Endodermal cell (in vitro differentiated cells): Measurements from ENCODE around the gene ZNF574. TPM values are rescaled to one million over a fixed set of nuclear protein-coding genes. Genes with fewer than 3 reads are reported as not detected.

Source experiments
- DNase-seq: peaks from one replicate; pipeline ENCODE4 v3.0.0-alpha.2; 2017
- H3K27ac ChIP-seq: 2 replicates; pipeline ENCODE4 v1.5.1; 2013; ENCODE audit warnings: mild to moderate bottlenecking, low read depth, low read length, moderate library complexity
- H3K27me3 ChIP-seq: 2 replicates; pipeline ENCODE4 v1.6.1; 2013; ENCODE audit warnings: mild to moderate bottlenecking, low read length, moderate library complexity; ENCODE audit not compliant: insufficient read depth, control insufficient read depth, poor library complexity, severe bottlenecking
- H3K36me3 ChIP-seq: 2 replicates; pipeline ENCODE4 v1.7.0; 2013; ENCODE audit warnings: mild to moderate bottlenecking, low read length, moderate library complexity; ENCODE audit not compliant: control insufficient read depth, insufficient read depth
- H3K4me1 ChIP-seq: one replicate; pipeline ENCODE4 v1.7.0; 2013; ENCODE audit warnings: low read length; ENCODE audit not compliant: control insufficient read depth, insufficient read depth
- H3K4me3 ChIP-seq: 2 replicates; pipeline ENCODE4 v1.5.1; 2013; ENCODE audit warnings: mild to moderate bottlenecking, low read length, moderate library complexity
- H3K9ac ChIP-seq: 2 replicates; pipeline ENCODE4 v1.6.1; 2013; ENCODE audit warnings: mild to moderate bottlenecking, low read length, moderate library complexity; ENCODE audit not compliant: poor library complexity, severe bottlenecking; ENCODE audit errors: extremely low read depth
- H3K9me3 ChIP-seq: 2 replicates; pipeline ENCODE4 v1.6.1; 2013; ENCODE audit warnings: mild to moderate bottlenecking, low read length, moderate library complexity; ENCODE audit not compliant: control insufficient read depth
- H3K27ac Mint-ChIP-seq: 2 replicates; pipeline ENCODE4 v1.8.0; 2020; ENCODE audit warnings: mixed read lengths
- H3K27me3 Mint-ChIP-seq: 2 replicates; pipeline ENCODE4 v1.8.0; 2021; ENCODE audit warnings: mild to moderate bottlenecking, mixed read lengths; ENCODE audit not compliant: insufficient read depth
- H3K36me3 Mint-ChIP-seq: 2 replicates; pipeline ENCODE4 v1.8.0; 2020; ENCODE audit warnings: low read depth, mixed read lengths
- H3K4me1 Mint-ChIP-seq: 2 replicates; pipeline ENCODE4 v1.8.0; 2020; ENCODE audit warnings: mixed read lengths
- H3K4me3 Mint-ChIP-seq: 2 replicates; pipeline ENCODE4 v1.8.0; 2020; ENCODE audit warnings: mild to moderate bottlenecking, moderate library complexity, mixed read lengths
- H3K9me3 Mint-ChIP-seq: 2 replicates; pipeline ENCODE4 v1.8.0; 2020; ENCODE audit warnings: mild to moderate bottlenecking, mixed read lengths
- CTCF ChIP-seq: fragments of 200-600 bp; sonication (generic); conservative IDR thresholded peaks from 2 replicates; pipeline ENCODE4 v1.5.0; 2021; ENCODE audit warnings: antibody characterized with exemption, mild to moderate bottlenecking
- WGBS, 2 experiments: methylation state at CpG; one replicate each; pipeline versions ENCODE4 v1.1.5 to v1.1.7; 2013; ENCODE audit warnings: missing lambda C conversion rate in 2 of 2, mixed read lengths in 1 of 2; ENCODE audit not compliant: insufficient coverage in 1 of 2, insufficient read length in 1 of 2; 5-methylcytosine and 5-hydroxymethylcytosine counted together
- total RNA-seq, 2 donors: library from RNA; stranded (reverse); fragmentation: NEBNext Ultra II Directional in 1 of 2; extraction: Animal tissue kit (Norgen Biotek cat#: 25700) in 1 of 2; gene quantifications; 2 replicates in 1 of 2; 3 replicates in 1 of 2; pipeline ENCODE4 v1.2.1, GENCODE V29; 2021

Gene ZNF574
- total RNA-seq, 2 donors from 2014 or later = 20.9 to 22.1 TPM

- Histone ChIP-seq H3K27me3 (no peaks in the 10 kb centered on the region), H3K9ac (no peak overlapping the region), H3K4me3 (peak overlapping the region; percentile 60), H3K36me3 (no peaks in the 10 kb centered on the region), H3K4me1 (no peaks in the 10 kb centered on the region), H3K27ac (no peak overlapping the region), H3K9me3 (no peaks in the 10 kb centered on the region)
- no peak overlapping the region for H3K27ac Mint-ChIP-seq
- peaks cover 4% of the 10 kb centered on the region for H3K27me3 Mint-ChIP-seq
- no peaks in the 10 kb centered on the region for H3K36me3 Mint-ChIP-seq
- H3K4me1 Mint-ChIP-seq = peaks cover 4% of the 10 kb centered on the region
- H3K9me3 Mint-ChIP-seq = no peaks in the 10 kb centered on the region
- TF ChIP-seq CTCF = no peak
- no peak overlapping the region for H3K4me3 Mint-ChIP-seq
- DNase-seq = peak; percentile 67
- 24 to 28% methylated on average over 9 to 29 of the region's 29 CpGs for WGBS, 2 experiments
Observed at GRCh38 chr19:42068756-42069571, 7.0 kb upstream of the ZNF574 start.

GRCh38 chr19:42069619-42070351 is 6.2 kb upstream of the ZNF574 start, which contains the start of gene GRIK5:
TSS of gene GRIK5 (minus strand) at chr19:42070206. CDS start at chr19:42065770, 4,436 bp downstream.
- peak within 1 kb of the TSS; percentile 60 for H3K4me3 ChIP-seq
- no peak within 1 kb of the TSS for H3K4me3 Mint-ChIP-seq
- DNase-seq = peak; percentile 80
- H3K27me3 ChIP-seq = no peaks in the 10 kb centered on the region
- TF ChIP-seq CTCF = no peak
- WGBS, 2 experiments = 0 to 27% methylated on average over 1 to 22 of the region's 29 CpGs
- H3K4me1 ChIP-seq = no peaks in the 10 kb centered on the region
- H3K36me3 ChIP-seq = no peaks in the 10 kb centered on the region
- no peak within 1 kb of the TSS for H3K27ac ChIP-seq
- peaks cover 4% of the 10 kb centered on the region for H3K27me3 Mint-ChIP-seq
- no peaks in the 10 kb centered on the region for H3K36me3 Mint-ChIP-seq
- no peaks in the 10 kb centered on the region for H3K9me3 ChIP-seq
- H3K27ac Mint-ChIP-seq = no peak within 1 kb of the TSS
- no peaks in the 10 kb centered on the region for H3K9me3 Mint-ChIP-seq
- H3K4me1 Mint-ChIP-seq = peaks cover 4% of the 10 kb centered on the region
- H3K9ac ChIP-seq = no peak within 1 kb of the TSS

- H3K36me3 Mint-ChIP-seq = no peaks in the 10 kb centered on the region
- H3K27ac Mint-ChIP-seq = no peak overlapping the region
- H3K27ac ChIP-seq = no peak overlapping the region
- no peak overlapping the region for H3K4me3 ChIP-seq
- peaks cover 4% of the 10 kb centered on the region for H3K27me3 Mint-ChIP-seq
- H3K27me3 ChIP-seq = no peaks in the 10 kb centered on the region
- no peaks in the 10 kb centered on the region for H3K36me3 ChIP-seq
- no peak for TF ChIP-seq CTCF
- no peaks in the 10 kb centered on the region for H3K9me3 Mint-ChIP-seq
- peaks cover 8% of the 10 kb centered on the region for H3K4me1 Mint-ChIP-seq
- H3K9me3 ChIP-seq = no peaks in the 10 kb centered on the region
- 93% methylated on average over 5 to 12 of the region's 12 CpGs for WGBS, 2 experiments
- no peaks in the 10 kb centered on the region for H3K4me1 ChIP-seq
- no peak overlapping the region for H3K4me3 Mint-ChIP-seq
- no peak overlapping the region for H3K9ac ChIP-seq
- DNase-seq = no peak
Observed at GRCh38 chr19:42071247-42071646, 4.7 kb upstream of the ZNF574 start.
